ENCODE measurements around the gene GCNT2.
"Not testable (repeated sequence)": the region's sequence is repeated elsewhere in the genome, so short reads cannot be mapped to it uniquely, and the experiment has no call there.

The GCNT2 gene

DNA sequence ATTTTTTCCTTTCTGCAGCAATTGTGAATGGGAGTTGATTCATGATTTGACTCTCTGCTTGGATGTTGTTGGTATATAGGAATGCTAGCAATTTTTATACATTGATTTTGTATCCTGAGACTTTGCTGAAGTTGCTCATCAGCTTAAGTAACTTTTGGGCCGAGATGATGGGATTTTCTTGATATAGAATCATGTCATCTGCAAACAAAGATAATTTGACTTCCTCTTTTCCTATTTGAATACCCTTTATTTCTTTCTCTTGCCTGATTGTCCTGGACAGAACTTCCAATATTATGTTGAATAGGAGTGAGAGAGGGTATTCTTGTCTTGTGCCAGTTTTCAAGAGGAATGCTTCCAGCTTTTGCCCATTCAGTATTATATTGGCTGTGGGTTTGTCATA, 144.4 kb downstream of the GCNT2 start:
- H3K9ac ChIP-seq (ENCODE audit: low read depth in 1 of 2, low read length in 2 of 2); H3K27ac ChIP-seq (ENCODE audit: low read depth, low read length); H3K4me3 ChIP-seq (ENCODE audit: low read depth in 1 of 2, low read length in 2 of 2); H3K4me1 ChIP-seq (ENCODE audit: control insufficient read depth in 1 of 2, insufficient read depth in 2 of 2, low read length in 2 of 2); H3K27me3 ChIP-seq (ENCODE audit: control insufficient read depth in 1 of 2, insufficient read depth in 2 of 2, low read length in 2 of 2); H3K9me3 ChIP-seq (ENCODE audit: control insufficient read depth in 1 of 2, low read length in 2 of 2); H3K36me3 ChIP-seq (ENCODE audit: control insufficient read depth in 1 of 2, insufficient read depth in 2 of 2, low read length in 2 of 2): not testable (repeated sequence)

DNA sequence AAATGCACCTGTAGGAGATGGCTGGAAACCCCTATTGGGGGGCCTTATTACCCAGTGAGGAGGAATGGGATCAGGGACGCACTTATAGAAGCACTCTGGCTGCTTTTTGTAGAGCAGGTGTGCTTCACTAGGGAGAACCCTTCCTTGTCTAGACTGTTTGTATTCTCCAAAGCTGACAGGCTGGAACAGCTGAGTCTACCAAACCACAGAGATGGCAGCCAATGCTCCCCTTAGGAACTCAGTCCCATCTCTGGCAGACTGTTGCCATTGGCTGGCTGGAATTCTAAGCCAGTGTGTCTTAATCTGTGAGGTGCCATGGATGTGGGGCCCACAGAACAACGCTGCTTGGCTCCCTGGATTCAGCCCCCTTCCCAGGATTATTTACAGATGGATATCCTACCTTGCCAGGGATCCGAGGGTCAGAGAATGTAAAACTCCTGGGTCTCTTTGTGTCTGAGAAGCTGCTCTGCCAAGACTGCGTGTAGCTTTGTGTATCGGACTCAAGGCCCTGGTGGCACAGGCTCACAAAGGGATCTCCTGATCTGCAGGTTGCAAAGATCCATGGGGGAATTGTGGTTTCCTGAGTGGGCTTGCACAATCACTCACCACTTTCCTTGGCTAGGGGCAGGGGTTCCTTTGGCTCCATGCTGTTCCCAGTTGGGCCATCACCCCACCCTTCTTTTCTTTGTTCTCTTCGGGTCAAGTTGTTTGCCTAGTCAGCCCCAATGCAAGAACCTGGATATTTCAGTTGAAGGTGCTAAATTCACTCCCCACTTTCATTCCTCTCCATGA, 147.2 kb downstream of the GCNT2 start:
- Histone ChIP-seq H3K27ac (ENCODE audit: low read depth, low read length) (no peak overlapping the region), H3K36me3 (ENCODE audit: control insufficient read depth in 1 of 2, insufficient read depth in 2 of 2, low read length in 2 of 2) (no peaks in the 10 kb centered on the region), H3K9me3 (ENCODE audit: control insufficient read depth in 1 of 2, low read length in 2 of 2) (no peaks in the 10 kb centered on the region), H3K4me3 (ENCODE audit: low read depth in 1 of 2, low read length in 2 of 2) (no peak overlapping the region), H3K27me3 (ENCODE audit: control insufficient read depth in 1 of 2, insufficient read depth in 2 of 2, low read length in 2 of 2) (no peaks in the 10 kb centered on the region), H3K4me1 (ENCODE audit: control insufficient read depth in 1 of 2, insufficient read depth in 2 of 2, low read length in 2 of 2) (no peaks in the 10 kb centered on the region), H3K9ac (ENCODE audit: low read depth in 1 of 2, low read length in 2 of 2) (no peak overlapping the region)

DNA sequence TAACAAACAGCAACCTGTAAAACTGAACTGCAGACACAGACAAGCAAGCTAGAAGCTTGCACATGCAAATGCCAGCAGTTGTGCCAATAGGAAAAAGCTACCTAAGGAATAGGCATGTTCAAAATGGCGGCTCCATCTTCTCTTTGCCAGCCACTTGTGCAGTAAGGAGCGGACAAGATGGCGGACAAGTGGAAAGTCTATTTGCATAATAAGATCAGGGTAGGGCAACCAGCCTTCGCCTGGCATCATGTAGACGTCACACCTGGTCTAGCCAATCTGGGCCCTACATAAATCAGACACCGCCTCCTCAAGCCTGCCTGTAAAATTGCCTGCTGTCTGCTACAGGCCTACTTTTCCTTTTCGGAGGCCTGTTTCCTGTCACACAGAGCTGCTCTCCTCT, 155.3 kb downstream of the GCNT2 start:
- no peak overlapping the region for H3K4me3 ChIP-seq (ENCODE audit: low read depth in 1 of 2, low read length in 2 of 2)
- no peaks in the 10 kb centered on the region for H3K27me3 ChIP-seq (ENCODE audit: control insufficient read depth in 1 of 2, insufficient read depth in 2 of 2, low read length in 2 of 2)
- no peaks in the 10 kb centered on the region for H3K36me3 ChIP-seq (ENCODE audit: control insufficient read depth in 1 of 2, insufficient read depth in 2 of 2, low read length in 2 of 2)
- no peaks in the 10 kb centered on the region for H3K4me1 ChIP-seq (ENCODE audit: control insufficient read depth in 1 of 2, insufficient read depth in 2 of 2, low read length in 2 of 2)
- H3K9ac ChIP-seq (ENCODE audit: low read depth in 1 of 2, low read length in 2 of 2): no peak overlapping the region
- H3K27ac ChIP-seq (ENCODE audit: low read depth, low read length): no peak overlapping the region
- no peaks in the 10 kb centered on the region for H3K9me3 ChIP-seq (ENCODE audit: control insufficient read depth in 1 of 2, low read length in 2 of 2)

DNA sequence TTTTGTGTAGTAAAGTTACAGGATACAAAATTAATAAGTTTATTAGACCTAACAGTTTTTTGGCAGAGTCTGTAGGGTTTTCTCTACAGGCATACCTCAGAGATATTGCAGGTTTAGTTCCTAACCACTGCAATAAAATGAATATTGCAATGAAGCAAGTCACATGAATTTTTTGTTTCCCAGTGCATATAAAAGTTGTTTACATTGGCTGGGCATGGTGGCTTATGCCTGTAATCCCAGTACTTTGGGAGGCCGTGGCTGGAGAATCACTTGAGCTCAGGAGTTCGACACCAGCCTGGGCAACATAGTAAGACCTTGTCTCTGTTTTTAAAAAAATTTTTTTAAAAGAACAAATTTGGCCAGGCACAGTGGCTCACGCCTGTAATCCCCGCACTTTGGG, 157.3 kb downstream of the GCNT2 start:
- Histone ChIP-seq H3K27ac (ENCODE audit: low read depth, low read length) (no peak overlapping the region), H3K4me1 (ENCODE audit: control insufficient read depth in 1 of 2, insufficient read depth in 2 of 2, low read length in 2 of 2) (no peaks in the 10 kb centered on the region), H3K9me3 (ENCODE audit: control insufficient read depth in 1 of 2, low read length in 2 of 2) (no peaks in the 10 kb centered on the region), H3K4me3 (ENCODE audit: low read depth in 1 of 2, low read length in 2 of 2) (no peak overlapping the region), H3K36me3 (ENCODE audit: control insufficient read depth in 1 of 2, insufficient read depth in 2 of 2, low read length in 2 of 2) (no peaks in the 10 kb centered on the region), H3K9ac (ENCODE audit: low read depth in 1 of 2, low read length in 2 of 2) (no peak overlapping the region), H3K27me3 (ENCODE audit: control insufficient read depth in 1 of 2, insufficient read depth in 2 of 2, low read length in 2 of 2) (no peaks in the 10 kb centered on the region)
